ENCODE measurements around the gene C2orf72. TPM values are rescaled to one million over a fixed set of nuclear protein-coding genes. Genes with fewer than 3 reads are reported as not detected.

Gene C2orf72
- under 1 TPM in 2 of 4 donors, not detected in 2; 0.19 to 0.54 TPM for total RNA-seq

- Histone ChIP-seq H3K4me1 (peaks cover 0 to 13% (median 0%) of the 10 kb centered on the region in 3 donors), H3K4me3 (peak within 1 kb of the TSS in 1 of 2 donors; percentile 42), H3K9me3 (no peaks in the 10 kb centered on the region), H3K27me3 (peaks cover 87% of the 10 kb centered on the region), H3K27ac (no peak within 1 kb of the TSS), H3K36me3 (no peaks in the 10 kb centered on the region)
- ATAC-seq = no peak
- 8% methylated on average over 4 of the region's 61 CpGs; no CpG with 5 or more reads in 1 of the 2 donors for WGBS, 2 donors (ENCODE audit: low coverage in 1 of 2)
- TF ChIP-seq POLR2A (IDR thresholded peaks at IDR 0.05) (no peak), POLR2AphosphoS5 (IDR thresholded peaks at IDR 0.05) (no peak), EP300 (IDR thresholded peaks at IDR 0.05) (no peak), CTCF (IDR thresholded peaks at IDR 0.05) (no peak)
Measured at GRCh38 chr2:231037202-231037730, at the start of gene C2orf72. C2orf72 (plus strand) TSS chr2:231037523; CDS start chr2:231037566, 43 bp downstream.

- TF ChIP-seq POLR2AphosphoS5 (IDR thresholded peaks at IDR 0.05) (no peak), EP300 (IDR thresholded peaks at IDR 0.05) (no peak), CTCF (IDR thresholded peaks at IDR 0.05) (no peak), POLR2A (IDR thresholded peaks at IDR 0.05) (no peak)
- peaks cover 65% of the 10 kb centered on the region for H3K27me3 ChIP-seq
- H3K4me1 ChIP-seq = peaks cover 0 to 6% (median 3%) of the 10 kb centered on the region in 3 donors
- no peak overlapping the region for H3K4me3 ChIP-seq
- ATAC-seq = no peak
- H3K9me3 ChIP-seq = peaks cover 0 to 6% (median 0%) of the 10 kb centered on the region in 3 donors
- no peaks in the 10 kb centered on the region for H3K36me3 ChIP-seq
- WGBS, 2 donors (ENCODE audit: low coverage in 1 of 2) = 93 to 94% methylated on average over 7 to 11 of the region's 21 CpGs
- no peak overlapping the region for H3K27ac ChIP-seq
Measured at GRCh38 chr2:230989731-230990130, 47.6 kb upstream of the C2orf72 start.

GRCh38 chr2:230990131-230990898, 47.0 kb upstream of the C2orf72 start:
- Histone ChIP-seq H3K4me1 (peaks cover 0 to 6% (median 3%) of the 10 kb centered on the region in 3 donors), H3K36me3 (no peaks in the 10 kb centered on the region), H3K4me3 (no peak overlapping the region), H3K27ac (no peak overlapping the region), H3K9me3 (peaks cover 0 to 6% (median 0%) of the 10 kb centered on the region in 3 donors), H3K27me3 (peaks cover 71% of the 10 kb centered on the region)
- TF ChIP-seq POLR2A (IDR thresholded peaks at IDR 0.05) (no peak), EP300 (IDR thresholded peaks at IDR 0.05) (no peak), POLR2AphosphoS5 (IDR thresholded peaks at IDR 0.05) (no peak), CTCF (IDR thresholded peaks at IDR 0.05) (no peak)
- 70% methylated on average over 7 of the region's 70 CpGs; no CpG with 5 or more reads in 1 of the 2 donors for WGBS, 2 donors (ENCODE audit: low coverage in 1 of 2)
- no peak for ATAC-seq

- TF ChIP-seq CTCF (IDR thresholded peaks at IDR 0.05) (no peak), POLR2AphosphoS5 (IDR thresholded peaks at IDR 0.05) (no peak), EP300 (IDR thresholded peaks at IDR 0.05) (no peak), POLR2A (IDR thresholded peaks at IDR 0.05) (no peak)
- WGBS, 2 donors (ENCODE audit: low coverage in 1 of 2) = 20% methylated on average over 2 of the region's 27 CpGs; no CpG with 5 or more reads in 1 of the 2 donors
- Histone ChIP-seq H3K4me3 (no peak overlapping the region), H3K27ac (no peak overlapping the region), H3K27me3 (peaks cover 71% of the 10 kb centered on the region), H3K36me3 (no peaks in the 10 kb centered on the region), H3K9me3 (peaks cover 0 to 6% (median 0%) of the 10 kb centered on the region in 3 donors), H3K4me1 (peaks cover 0 to 6% (median 3%) of the 10 kb centered on the region in 3 donors)
- no peak for ATAC-seq
Measured at GRCh38 chr2:230990899-230991150, 46.5 kb upstream of the C2orf72 start.

GRCh38 chr2:230991598-230991997, 45.7 kb upstream of the C2orf72 start:
- ATAC-seq = no peak
- Histone ChIP-seq H3K27ac (no peak overlapping the region), H3K27me3 (peaks cover 69% of the 10 kb centered on the region), H3K36me3 (no peaks in the 10 kb centered on the region), H3K4me3 (no peak overlapping the region), H3K4me1 (peaks cover 0 to 6% (median 3%) of the 10 kb centered on the region in 3 donors), H3K9me3 (peaks cover 0 to 6% (median 0%) of the 10 kb centered on the region in 3 donors)
- no CpG with 5 or more reads among the region's 7 CpGs for WGBS, 2 donors (ENCODE audit: low coverage in 1 of 2)
- no peak for TF ChIP-seq POLR2A (IDR thresholded peaks at IDR 0.05)
- no peak for TF ChIP-seq POLR2AphosphoS5 (IDR thresholded peaks at IDR 0.05)

Data from gastroesophageal sphincter (tissue), 4 donors.